ENCODE measurements around the gene DNAJC16. TPM values are rescaled to one million over a fixed set of nuclear protein-coding genes. Genes with fewer than 3 reads are reported as not detected.

The DNAJC16 gene
- total and polyA plus RNA-seq, 9 of the 15 experiments (the other 6 are each of a cell fraction or from before 2014, with no cell fraction given) = 6.9 to 16.8 (median 12.8) TPM

- TF ChIP-seq, protein P1, sequence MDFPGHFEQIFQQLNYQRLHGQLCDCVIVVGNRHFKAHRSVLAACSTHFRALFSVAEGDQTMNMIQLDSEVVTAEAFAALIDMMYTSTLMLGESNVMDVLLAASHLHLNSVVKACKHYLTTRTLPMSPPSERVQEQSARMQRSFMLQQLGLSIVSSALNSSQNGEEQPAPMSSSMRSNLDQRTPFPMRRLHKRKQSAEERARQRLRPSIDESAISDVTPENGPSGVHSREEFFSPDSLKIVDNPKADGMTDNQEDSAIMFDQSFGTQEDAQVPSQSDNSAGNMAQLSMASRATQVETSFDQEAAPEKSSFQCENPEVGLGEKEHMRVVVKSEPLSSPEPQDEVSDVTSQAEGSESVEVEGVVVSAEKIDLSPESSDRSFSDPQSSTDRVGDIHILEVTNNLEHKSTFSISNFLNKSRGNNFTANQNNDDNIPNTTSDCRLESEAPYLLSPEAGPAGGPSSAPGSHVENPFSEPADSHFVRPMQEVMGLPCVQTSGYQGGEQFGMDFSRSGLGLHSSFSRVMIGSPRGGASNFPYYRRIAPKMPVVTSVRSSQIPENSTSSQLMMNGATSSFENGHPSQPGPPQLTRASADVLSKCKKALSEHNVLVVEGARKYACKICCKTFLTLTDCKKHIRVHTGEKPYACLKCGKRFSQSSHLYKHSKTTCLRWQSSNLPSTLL (IDR thresholded peaks at IDR 0.05) = no peak
- TF ChIP-seq ZNF830 (CRISPR knock-in tag; IDR thresholded peaks at IDR 0.05) (no peak), U2AF2 (optimal IDR thresholded peaks at IDR 0.05; ENCODE audit: low read depth, low read length) (no peak), ZNF263 (CRISPR knock-in tag; IDR thresholded peaks at IDR 0.05; ENCODE audit: borderline replicate concordance) (no peak), CBX8 (IDR thresholded peaks at IDR 0.05; ENCODE audit: borderline replicate concordance, extremely low read depth, low read depth, low read length, poor library complexity, severe bottlenecking) (no peak), SMARCB1 (IDR thresholded peaks at IDR 0.05; ENCODE audit: insufficient read length, low read depth) (no peak), HMGN3 (IDR thresholded peaks at IDR 0.05; ENCODE audit: borderline replicate concordance, extremely low read depth, insufficient read length, low read depth, low read length) (no peak), SRSF7 (optimal IDR thresholded peaks at IDR 0.05; ENCODE audit: low read depth, low read length) (no peak), EGR1 (conservative IDR thresholded peaks at IDR 0.05) (no peak)
- TF ChIP-seq, protein P2, sequence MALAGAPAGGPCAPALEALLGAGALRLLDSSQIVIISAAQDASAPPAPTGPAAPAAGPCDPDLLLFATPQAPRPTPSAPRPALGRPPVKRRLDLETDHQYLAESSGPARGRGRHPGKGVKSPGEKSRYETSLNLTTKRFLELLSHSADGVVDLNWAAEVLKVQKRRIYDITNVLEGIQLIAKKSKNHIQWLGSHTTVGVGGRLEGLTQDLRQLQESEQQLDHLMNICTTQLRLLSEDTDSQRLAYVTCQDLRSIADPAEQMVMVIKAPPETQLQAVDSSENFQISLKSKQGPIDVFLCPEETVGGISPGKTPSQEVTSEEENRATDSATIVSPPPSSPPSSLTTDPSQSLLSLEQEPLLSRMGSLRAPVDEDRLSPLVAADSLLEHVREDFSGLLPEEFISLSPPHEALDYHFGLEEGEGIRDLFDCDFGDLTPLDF (CRISPR knock-in tag; IDR thresholded peaks at IDR 0.05) = no peak
- TF ChIP-seq, protein P3, sequence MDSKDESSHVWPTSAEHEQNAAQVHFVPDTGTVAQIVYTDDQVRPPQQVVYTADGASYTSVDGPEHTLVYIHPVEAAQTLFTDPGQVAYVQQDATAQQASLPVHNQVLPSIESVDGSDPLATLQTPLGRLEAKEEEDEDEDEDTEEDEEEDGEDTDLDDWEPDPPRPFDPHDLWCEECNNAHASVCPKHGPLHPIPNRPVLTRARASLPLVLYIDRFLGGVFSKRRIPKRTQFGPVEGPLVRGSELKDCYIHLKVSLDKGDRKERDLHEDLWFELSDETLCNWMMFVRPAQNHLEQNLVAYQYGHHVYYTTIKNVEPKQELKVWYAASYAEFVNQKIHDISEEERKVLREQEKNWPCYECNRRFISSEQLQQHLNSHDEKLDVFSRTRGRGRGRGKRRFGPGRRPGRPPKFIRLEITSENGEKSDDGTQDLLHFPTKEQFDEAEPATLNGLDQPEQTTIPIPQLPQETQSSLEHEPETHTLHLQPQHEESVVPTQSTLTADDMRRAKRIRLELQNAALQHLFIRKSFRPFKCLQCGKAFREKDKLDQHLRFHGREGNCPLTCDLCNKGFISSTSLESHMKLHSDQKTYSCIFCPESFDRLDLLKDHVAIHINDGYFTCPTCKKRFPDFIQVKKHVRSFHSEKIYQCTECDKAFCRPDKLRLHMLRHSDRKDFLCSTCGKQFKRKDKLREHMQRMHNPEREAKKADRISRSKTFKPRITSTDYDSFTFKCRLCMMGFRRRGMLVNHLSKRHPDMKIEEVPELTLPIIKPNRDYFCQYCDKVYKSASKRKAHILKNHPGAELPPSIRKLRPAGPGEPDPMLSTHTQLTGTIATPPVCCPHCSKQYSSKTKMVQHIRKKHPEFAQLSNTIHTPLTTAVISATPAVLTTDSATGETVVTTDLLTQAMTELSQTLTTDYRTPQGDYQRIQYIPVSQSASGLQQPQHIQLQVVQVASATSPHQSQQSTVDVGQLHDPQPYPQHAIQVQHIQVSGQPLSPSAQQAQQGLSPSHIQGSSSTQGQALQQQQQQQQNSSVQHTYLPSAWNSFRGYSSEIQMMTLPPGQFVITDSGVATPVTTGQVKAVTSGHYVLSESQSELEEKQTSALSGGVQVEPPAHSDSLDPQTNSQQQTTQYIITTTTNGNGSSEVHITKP (IDR thresholded peaks at IDR 0.05; ENCODE audit: partially characterized antibody) = no peak
These were observed 13.5 kb upstream of the DNAJC16 start (continued) for GRCh38 chr1:15513192-15513591.

Data from K562 (cell line).